Ascending aorta (tissue), 2 donors: ENCODE data around the gene EXD2. TPM values are rescaled to one million over a fixed set of nuclear protein-coding genes. Genes with fewer than 3 reads are reported as not detected.

Source experiments
- DNase-seq, 2 donors: peaks; one replicate each; pipeline ENCODE4 v3.0.0-alpha.2; 2019; ENCODE audit warnings: low spot score in 2 of 2
- H3K27ac ChIP-seq, 2 donors: fragments of 200-600 bp; sonication (generic); one replicate each; pipeline ENCODE4 v1.5.1; 2016 to 2017; ENCODE audit warnings: mild to moderate bottlenecking in 1 of 2
- H3K27me3 ChIP-seq: fragments of 200-600 bp; sonication (generic); one replicate; pipeline ENCODE4 v1.5.1; 2017
- H3K36me3 ChIP-seq, 2 donors: fragments of 200-600 bp; sonication (generic); one replicate each; pipeline ENCODE4 v1.5.1; 2016
- H3K4me1 ChIP-seq, 2 donors: fragments of 200-600 bp; sonication (generic); one replicate each; pipeline ENCODE4 v1.5.1; 2016 to 2017; ENCODE audit warnings: mild to moderate bottlenecking in 1 of 2
- H3K4me3 ChIP-seq, 2 donors: fragments of 200-600 bp; sonication (generic); one replicate each; pipeline ENCODE4 v1.5.1; 2016 to 2017; ENCODE audit warnings: mild to moderate bottlenecking in 1 of 2
- H3K9me3 ChIP-seq, 2 donors: fragments of 200-600 bp; sonication (generic); one replicate each; pipeline ENCODE4 v1.5.1; 2016
- CTCF ChIP-seq, 3 experiments: fragments of 200-600 bp in 2 of 3; fragments of 450-650 bp in 1 of 3; sonication (generic) in 2 of 3; IDR thresholded peaks; one replicate each; pipeline ENCODE4 v1.5.1; 2016 to 2019; ENCODE audit warnings: antibody characterized with exemption in 3 of 3, mild to moderate bottlenecking in 1 of 3, moderate library complexity in 1 of 3
- intact Hi-C: fragments of 100-400 bp; cut with DNase I; formaldehyde crosslinking; loops from one replicate; pipeline ENCODE4 v1.15.1; 2023
- total RNA-seq: library from RNA; depleted of rRNA; stranded (reverse); fragments of >200 nt; gene quantifications from one replicate; pipeline ENCODE4 v1.1.0, GENCODE V29; 2016

The EXD2 gene
- total RNA-seq, 1 donor from 2014 or later = 17.2 TPM

- Histone ChIP-seq H3K27ac (no peak overlapping the region), H3K9me3 (no peaks in the 10 kb centered on the region), H3K36me3 (peaks cover 53 to 79% of the 10 kb centered on the region in 2 donors), H3K4me3 (no peak overlapping the region), H3K4me1 (no peaks in the 10 kb centered on the region), H3K27me3 (no peaks in the 10 kb centered on the region)
- no peak for TF ChIP-seq CTCF (IDR thresholded peaks at IDR 0.05)
- intact Hi-C loops = no loop called here
- no peak for DNase-seq
Observed at GRCh38 chr14:69237142-69237541, 45.8 kb downstream of the EXD2 start.

GRCh38 chr14:69237584-69237983 is 46.3 kb downstream of the EXD2 start:
- H3K4me1 ChIP-seq = no peaks in the 10 kb centered on the region
- peaks cover 53 to 75% of the 10 kb centered on the region in 2 donors for H3K36me3 ChIP-seq
- no peaks in the 10 kb centered on the region for H3K9me3 ChIP-seq
- H3K27me3 ChIP-seq = no peaks in the 10 kb centered on the region
- intact Hi-C loops = no loop called here
- DNase-seq = no peak
- no peak overlapping the region for H3K27ac ChIP-seq
- H3K4me3 ChIP-seq = no peak overlapping the region
- no peak for TF ChIP-seq CTCF (IDR thresholded peaks at IDR 0.05)

- Histone ChIP-seq H3K27me3 (no peaks in the 10 kb centered on the region), H3K36me3 (peaks cover 53 to 74% of the 10 kb centered on the region in 2 donors), H3K27ac (no peak overlapping the region), H3K4me3 (no peak overlapping the region), H3K4me1 (no peaks in the 10 kb centered on the region), H3K9me3 (no peaks in the 10 kb centered on the region)
- DNase-seq = no peak
- TF ChIP-seq CTCF (IDR thresholded peaks at IDR 0.05) = no peak
- intact Hi-C loops = no loop called here
Observed at GRCh38 chr14:69238883-69239282, 47.6 kb downstream of the EXD2 start.

GRCh38 chr14:69240527-69241173 is 49.4 kb downstream of the EXD2 start:
- Histone ChIP-seq H3K9me3 (no peaks in the 10 kb centered on the region), H3K27me3 (no peaks in the 10 kb centered on the region), H3K4me3 (no peak overlapping the region), H3K4me1 (no peaks in the 10 kb centered on the region), H3K36me3 (peaks cover 44 to 56% of the 10 kb centered on the region in 2 donors), H3K27ac (no peak overlapping the region)
- intact Hi-C loops = no loop called here
- TF ChIP-seq CTCF (IDR thresholded peaks at IDR 0.05) = no peak
- DNase-seq = no peak

GRCh38 chr14:69241577-69241976 is 50.3 kb downstream of the EXD2 start:
- Histone ChIP-seq H3K9me3 (no peaks in the 10 kb centered on the region), H3K27me3 (no peaks in the 10 kb centered on the region), H3K4me3 (no peak overlapping the region), H3K4me1 (no peaks in the 10 kb centered on the region), H3K27ac (no peak overlapping the region), H3K36me3 (peaks cover 35 to 47% of the 10 kb centered on the region in 2 donors)
- no peak for TF ChIP-seq CTCF (IDR thresholded peaks at IDR 0.05)
- DNase-seq = no peak
- intact Hi-C loops = no loop called here
